H9 (cell line): ENCODE data around the gene SCFD2. TPM values are rescaled to one million over a fixed set of nuclear protein-coding genes. Genes with fewer than 3 reads are reported as not detected.

ENCODE experiments used
- DNase-seq: peaks from one replicate; pipeline ENCODE4 v3.0.0-alpha.2; 2017
- H2AFZ ChIP-seq: one replicate; pipeline ENCODE4 v1.6.1; 2013; ENCODE audit warnings: mild to moderate bottlenecking, low read length, control low read depth, moderate library complexity
- H2AK5ac ChIP-seq: 2 replicates; pipeline ENCODE4 v1.6.1; 2013; ENCODE audit warnings: low read length, control low read depth, mixed read lengths; ENCODE audit not compliant: insufficient read length
- H2BK120ac ChIP-seq: one replicate; pipeline ENCODE4 v1.6.1; 2013; ENCODE audit warnings: low read depth, mild to moderate bottlenecking, low read length, control low read depth, inconsistent platforms; ENCODE audit not compliant: poor library complexity, severe bottlenecking
- H2BK12ac ChIP-seq: 2 replicates; pipeline ENCODE4 v1.6.1; 2013; ENCODE audit warnings: low read length, control low read depth, mixed read lengths, low read depth; ENCODE audit not compliant: insufficient read length
- H2BK15ac ChIP-seq: 2 replicates; pipeline ENCODE4 v1.6.1; 2013; ENCODE audit warnings: low read depth, low read length, control low read depth
- H2BK20ac ChIP-seq: one replicate; pipeline ENCODE4 v1.6.1; 2013; ENCODE audit warnings: low read depth, mild to moderate bottlenecking, low read length, control low read depth, inconsistent platforms; ENCODE audit not compliant: poor library complexity, severe bottlenecking
- H2BK5ac ChIP-seq: 2 replicates; pipeline ENCODE4 v1.6.1; 2013; ENCODE audit warnings: low read length, control low read depth, mixed read lengths; ENCODE audit not compliant: insufficient read length
- H3K14ac ChIP-seq: 2 replicates; pipeline ENCODE4 v1.6.1; 2013; ENCODE audit warnings: low read length, control low read depth; ENCODE audit not compliant: insufficient read depth
- H3K18ac ChIP-seq: 2 replicates; pipeline ENCODE4 v1.6.1; 2013; ENCODE audit warnings: low read depth, mild to moderate bottlenecking, mixed read lengths, low read length, control low read depth; ENCODE audit not compliant: insufficient read length
- H3K23ac ChIP-seq: 2 replicates; pipeline ENCODE4 v1.6.1; 2013; ENCODE audit warnings: low read length, control low read depth, mixed read lengths, low read depth; ENCODE audit not compliant: insufficient read length
- H3K23me2 ChIP-seq: 2 replicates; pipeline ENCODE4 v1.6.1; 2013; ENCODE audit warnings: low read depth, mild to moderate bottlenecking, mixed read lengths, low read length, control low read depth; ENCODE audit not compliant: insufficient read length, poor library complexity, severe bottlenecking
- H3K27ac ChIP-seq: 2 replicates; pipeline ENCODE4 v1.5.1; 2013; ENCODE audit warnings: low read length, control low read depth, mixed read lengths, low read depth; ENCODE audit not compliant: insufficient read length
- H3K27me3 ChIP-seq: 2 replicates; pipeline ENCODE4 v1.6.1; 2013; ENCODE audit warnings: low read length, control low read depth, inconsistent platforms; ENCODE audit not compliant: insufficient read depth
- H3K4ac ChIP-seq: 2 replicates; pipeline ENCODE4 v1.6.1; 2013; ENCODE audit warnings: low read depth, mild to moderate bottlenecking, control low read depth, inconsistent platforms, low read length, moderate library complexity
- H3K4me1 ChIP-seq: 2 replicates; pipeline ENCODE4 v1.6.1; 2013; ENCODE audit warnings: low read length, control low read depth, inconsistent platforms; ENCODE audit not compliant: insufficient read depth
- H3K4me2 ChIP-seq: 2 replicates; pipeline ENCODE4 v1.6.1; 2013; ENCODE audit warnings: low read length, control low read depth, mixed read lengths; ENCODE audit not compliant: insufficient read length, insufficient read depth
- H3K56ac ChIP-seq: 2 replicates; pipeline ENCODE4 v1.6.1; 2013; ENCODE audit warnings: low read depth, mild to moderate bottlenecking, mixed read lengths, low read length, control low read depth; ENCODE audit not compliant: insufficient read length
- H3K79me1 ChIP-seq: 2 replicates; pipeline ENCODE4 v1.6.1; 2013; ENCODE audit warnings: low read depth, mild to moderate bottlenecking, moderate library complexity, low read length, control low read depth, inconsistent platforms; ENCODE audit not compliant: insufficient read depth, poor library complexity, severe bottlenecking
- H3K79me2 ChIP-seq: 2 replicates; pipeline ENCODE4 v1.6.1; 2013; ENCODE audit warnings: low read length, control low read depth, inconsistent platforms; ENCODE audit not compliant: insufficient read depth
- H3K9ac ChIP-seq: 2 replicates; pipeline ENCODE4 v1.6.1; 2013; ENCODE audit warnings: low read length, control low read depth, mixed read lengths; ENCODE audit not compliant: insufficient read length; ENCODE audit errors: extremely low read depth
- H3K9me3 ChIP-seq: one replicate; pipeline ENCODE4 v1.6.1; 2013; ENCODE audit warnings: low read depth, low read length, inconsistent platforms; ENCODE audit not compliant: control insufficient read depth
- H3T11ph ChIP-seq: one replicate; pipeline ENCODE4 v1.6.1; 2013; ENCODE audit warnings: mild to moderate bottlenecking, low read length, control low read depth, inconsistent platforms
- H4K20me1 ChIP-seq: one replicate; pipeline ENCODE4 v1.6.1; 2013; ENCODE audit not compliant: control insufficient read depth, insufficient read length, insufficient read depth
- H4K5ac ChIP-seq: 2 replicates; pipeline ENCODE4 v1.6.1; 2013; ENCODE audit warnings: low read depth, mild to moderate bottlenecking, mixed read lengths, low read length, control low read depth; ENCODE audit not compliant: insufficient read length
- H4K8ac ChIP-seq: replicated peaks from 2 replicates; pipeline ENCODE4 v1.6.1; 2013; ENCODE audit warnings: low read length, control low read depth, mixed read lengths, low read depth; ENCODE audit not compliant: insufficient read length
- H4K91ac ChIP-seq: 2 replicates; pipeline ENCODE4 v1.6.1; 2013; ENCODE audit warnings: low read depth, mild to moderate bottlenecking, moderate library complexity, mixed read lengths, low read length, control low read depth; ENCODE audit not compliant: insufficient read length
- H3K27ac Mint-ChIP-seq, 3 experiments: 2 replicates in 2 of 3; 3 replicates in 1 of 3; pipeline ENCODE4 v1.8.0; 2020 to 2021; ENCODE audit warnings: mixed read lengths in 3 of 3, mild to moderate bottlenecking in 1 of 3, moderate library complexity in 1 of 3
- H3K27me3 Mint-ChIP-seq: 2 replicates; pipeline ENCODE4 v1.8.0; 2021; ENCODE audit warnings: low read depth, mild to moderate bottlenecking, moderate library complexity, mixed read lengths
- H3K36me3 Mint-ChIP-seq, 3 experiments: 2 replicates in 2 of 3; 3 replicates in 1 of 3; pipeline ENCODE4 v1.8.0; 2020 to 2021; ENCODE audit warnings: low read depth in 3 of 3, mixed read lengths in 3 of 3; ENCODE audit not compliant: insufficient read depth in 1 of 3
- H3K4me1 Mint-ChIP-seq, 2 experiments: 2 replicates each; pipeline ENCODE4 v1.8.0; 2020; ENCODE audit warnings: mixed read lengths in 2 of 2
- H3K4me3 Mint-ChIP-seq, 2 experiments: 2 replicates in 1 of 2; 3 replicates in 1 of 2; pipeline ENCODE4 v1.8.0; 2020 to 2021; ENCODE audit warnings: mild to moderate bottlenecking in 2 of 2, mixed read lengths in 2 of 2, moderate library complexity in 1 of 2
- H3K9me3 Mint-ChIP-seq, 2 experiments: 2 replicates in 1 of 2; 3 replicates in 1 of 2; pipeline ENCODE4 v1.8.0; 2020; ENCODE audit warnings: mild to moderate bottlenecking in 2 of 2, mixed read lengths in 2 of 2, moderate library complexity in 1 of 2
- CTCF ChIP-seq: fragments of 200-600 bp; sonication (generic); conservative IDR thresholded peaks from 3 replicates; pipeline ENCODE4 v1.8.0; 2021; ENCODE audit warnings: antibody characterized with exemption, mild to moderate bottlenecking
- WGBS: extraction: QIAGEN DNeasy Blood & Tissue Kit; methylation state at CpG from one replicate; pipeline ENCODE4 v1.1.7; 2013; ENCODE audit warnings: missing lambda C conversion rate, low lambda C conversion rate, mixed read lengths; ENCODE audit not compliant: insufficient read length; ENCODE audit errors: extremely low coverage; 5-methylcytosine and 5-hydroxymethylcytosine counted together
- total RNA-seq: library from RNA; stranded (reverse); gene quantifications from 2 replicates; pipeline ENCODE4 v1.2.1, GENCODE V29; 2021

Gene SCFD2
- total RNA-seq, 1 experiment from 2014 or later = 10.1 TPM

- Mint-ChIP-seq H3K4me3 (no peak overlapping the region), H3K36me3 (peaks cover 4 to 6% (median 5%) of the 10 kb centered on the region in 3 experiments; a peak in 4 of 7 replicates), H3K4me1 (no peaks in the 10 kb centered on the region), H3K27me3 (no peaks in the 10 kb centered on the region), H3K27ac (no peak overlapping the region), H3K9me3 (peaks cover 8 to 13% of the 10 kb centered on the region in 2 experiments)
- Histone ChIP-seq H3K4me1 (no peaks in the 10 kb centered on the region), H3K56ac (no peak overlapping the region), H3K27ac (no peak overlapping the region), H2BK12ac (no peak overlapping the region), H4K91ac (no peak overlapping the region), H3K79me1 (no peaks in the 10 kb centered on the region), H4K20me1 (no peaks in the 10 kb centered on the region), H3K23ac (no peak overlapping the region), H3K4ac (no peak overlapping the region), H3K9ac (no peak overlapping the region), H3K79me2 (no peaks in the 10 kb centered on the region), H3K23me2 (no peaks in the 10 kb centered on the region), H3T11ph (no peak overlapping the region), H2AK5ac (no peak overlapping the region), H2BK120ac (no peak overlapping the region), H2BK20ac (no peak overlapping the region), H2BK15ac (no peak overlapping the region), H3K18ac (no peak overlapping the region), H3K27me3 (no peaks in the 10 kb centered on the region), H3K14ac (no peak overlapping the region), H4K5ac (no peak overlapping the region), H3K4me2 (no peak overlapping the region), H3K9me3 (peaks cover under 1% of the 10 kb centered on the region), H4K8ac (no peak overlapping the region), H2AFZ (no peak overlapping the region), H2BK5ac (no peak overlapping the region)
- DNase-seq = no peak
- TF ChIP-seq CTCF = no peak
- no CpG with 5 or more reads among the region's 4 CpGs for WGBS
Observed at GRCh38 chr4:53235547-53235946, 130.3 kb downstream of the SCFD2 start.
